DMS153 (cell line): Measurements from ENCODE around the gene SEPTIN1.
"Not testable (repeated sequence)": the region's sequence is repeated elsewhere in the genome, so short reads cannot be mapped to it uniquely, and the experiment has no call there.

Experiments used
- DNase-seq: peaks from one replicate; lab custom pipeline; 2025; lab: John Stamatoyannopoulos, UW

Gene SEPTIN1

DNA sequence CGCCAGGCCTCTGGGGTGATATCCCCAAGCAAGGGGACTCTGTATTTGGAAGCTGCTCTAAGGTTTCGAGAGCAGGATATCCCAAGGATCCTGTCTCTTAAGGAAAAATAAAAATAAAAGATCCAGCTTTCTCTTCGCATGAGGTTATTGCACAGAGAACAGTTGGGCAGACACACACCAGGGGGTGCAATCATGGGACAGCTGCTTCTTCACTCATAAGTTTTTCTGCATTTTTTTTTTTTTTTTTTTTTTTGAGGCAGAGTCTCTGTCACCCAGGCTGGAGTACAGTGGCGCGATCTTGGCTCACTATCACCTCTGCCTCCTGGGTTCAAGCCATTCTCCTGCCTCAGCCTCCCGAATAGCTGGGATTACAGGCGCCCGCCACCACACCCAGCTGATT is 40.4 kb downstream of the SEPTIN1 start:
- not testable (repeated sequence) for DNase-seq

DNA sequence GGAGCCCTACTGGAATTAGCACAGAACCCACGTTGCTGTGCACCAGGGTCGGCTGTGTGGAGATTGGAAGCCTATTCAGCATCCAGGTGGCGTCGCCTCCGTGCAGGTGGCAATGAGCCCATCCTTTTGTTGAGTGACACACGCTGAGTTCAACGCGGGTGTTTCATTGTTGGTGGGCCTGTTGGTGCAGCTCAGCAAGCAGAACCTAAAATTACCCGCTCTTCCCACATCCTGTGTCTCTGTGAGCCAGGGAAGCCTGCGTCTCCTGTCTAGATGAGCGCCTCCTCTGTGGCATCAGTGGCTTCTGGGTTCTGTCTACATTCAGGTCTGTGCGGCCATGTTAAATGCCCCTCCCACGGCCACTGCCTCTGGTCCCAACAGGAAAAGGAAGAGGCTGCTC is 41.7 kb downstream of the SEPTIN1 start:
- peak; percentile 43 for DNase-seq

DNA sequence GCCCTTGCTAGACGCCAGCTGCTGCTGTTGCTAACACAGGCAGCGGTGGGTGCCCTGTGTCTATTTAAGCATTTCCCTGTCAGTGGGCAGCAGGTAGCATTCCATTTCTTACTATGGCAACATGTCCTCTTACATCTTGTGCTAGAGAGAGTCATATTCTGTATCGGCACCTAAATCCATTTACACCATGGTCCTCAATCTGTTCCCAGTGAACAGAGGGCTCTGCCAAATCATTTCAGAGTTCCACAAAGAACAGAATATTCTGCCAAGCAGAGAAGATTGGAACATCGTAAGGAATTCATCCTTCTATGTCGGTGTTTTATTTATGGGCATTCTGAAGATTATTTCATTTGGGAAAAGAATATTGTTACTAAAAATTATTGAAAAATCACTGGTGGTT is 43.6 kb downstream of the SEPTIN1 start:
- DNase-seq, result not testable (repeated sequence)

DNA sequence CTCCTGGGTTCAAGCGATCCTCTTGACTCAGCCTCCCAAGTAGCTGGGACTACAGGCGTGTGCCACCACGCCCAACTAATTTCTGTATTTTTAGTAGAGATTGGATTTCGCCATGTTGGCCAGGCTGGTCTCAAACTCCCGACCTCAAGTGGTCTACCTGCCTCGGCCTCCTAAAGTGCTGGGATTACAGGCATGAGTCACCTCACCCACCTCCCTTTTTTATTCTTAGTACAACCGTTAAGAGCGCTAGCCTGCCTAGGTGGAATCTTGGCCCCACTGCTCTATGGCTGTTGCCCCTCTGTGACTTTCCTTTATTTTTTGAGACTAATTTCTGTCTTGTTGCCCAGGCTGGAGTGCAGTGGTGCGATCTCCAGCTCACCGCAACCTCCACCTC is 44.4 kb downstream of the SEPTIN1 start:
- not testable (repeated sequence) for DNase-seq

DNA sequence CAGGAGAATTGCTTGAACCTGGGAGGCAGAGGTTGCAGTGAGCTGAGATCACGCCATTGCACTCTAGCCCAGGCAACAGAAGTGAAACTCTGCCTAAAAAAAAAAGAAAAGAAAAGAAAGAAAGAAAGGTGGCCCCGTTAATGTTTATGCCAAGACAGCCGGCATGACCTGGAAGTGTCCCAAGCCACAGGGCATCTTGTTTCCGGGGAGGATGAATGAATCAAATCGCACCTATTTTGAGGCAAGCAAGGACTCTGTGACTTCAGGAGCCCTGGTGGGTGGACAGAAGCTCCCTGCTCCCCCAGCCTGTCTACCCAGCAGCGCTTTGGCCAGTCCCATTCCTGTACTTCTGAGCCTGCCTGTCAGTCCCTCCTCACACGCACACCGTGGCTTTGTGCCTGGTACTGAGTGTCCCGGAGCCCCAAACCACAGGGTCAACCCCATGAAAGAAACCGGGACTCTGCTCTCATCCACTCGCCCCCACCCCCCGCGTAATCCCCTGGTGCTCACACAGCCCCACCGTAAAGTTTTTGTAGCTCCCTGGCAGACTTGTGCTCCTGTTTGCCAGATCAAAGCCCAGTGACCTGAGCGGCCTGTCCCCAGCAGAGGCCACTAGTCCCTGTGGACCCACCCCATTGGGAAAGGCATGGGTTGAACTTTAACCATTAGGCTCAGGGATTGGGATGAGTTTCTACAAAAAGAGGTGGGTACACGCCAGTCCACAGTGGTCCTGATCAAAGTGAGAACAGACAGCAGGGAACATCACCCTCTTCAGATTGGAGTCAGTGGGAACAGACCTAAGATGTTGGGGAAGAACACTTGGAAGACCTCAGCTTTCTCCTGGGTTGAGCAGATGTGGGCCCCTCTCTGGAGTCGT is 46.5 kb downstream of the SEPTIN1 start:
- DNase-seq, result no peak

DNA sequence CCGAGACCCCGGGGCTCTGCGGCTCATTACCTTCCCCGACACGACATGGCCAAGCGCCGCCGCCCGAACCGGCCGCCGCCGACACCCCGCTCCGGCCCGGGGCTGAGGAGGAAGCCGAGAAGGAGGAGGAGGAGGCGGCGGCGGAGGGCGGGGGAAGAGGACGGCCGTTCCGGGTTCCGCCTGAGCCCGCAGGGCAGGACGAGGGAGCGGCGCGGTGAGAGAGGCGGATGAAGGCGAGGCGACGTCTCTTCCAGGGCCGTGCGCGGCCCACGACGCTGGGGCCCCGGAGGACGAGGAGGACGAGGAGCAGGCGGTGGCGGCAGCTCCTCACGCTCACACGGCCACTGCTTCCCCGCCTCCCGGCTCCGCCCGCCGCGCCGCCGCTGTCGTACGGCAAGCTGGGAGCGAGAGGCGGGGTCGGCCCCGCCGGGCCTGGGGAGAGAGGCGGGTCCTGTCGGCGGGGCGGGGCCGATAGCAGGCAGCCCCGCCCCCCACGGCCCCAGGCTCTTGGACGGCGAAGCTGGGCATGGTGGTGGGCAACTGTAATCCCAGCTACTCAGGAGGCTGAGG is 47.2 kb downstream of the SEPTIN1 start:
- DNase-seq, result peak; percentile 56

DNA sequence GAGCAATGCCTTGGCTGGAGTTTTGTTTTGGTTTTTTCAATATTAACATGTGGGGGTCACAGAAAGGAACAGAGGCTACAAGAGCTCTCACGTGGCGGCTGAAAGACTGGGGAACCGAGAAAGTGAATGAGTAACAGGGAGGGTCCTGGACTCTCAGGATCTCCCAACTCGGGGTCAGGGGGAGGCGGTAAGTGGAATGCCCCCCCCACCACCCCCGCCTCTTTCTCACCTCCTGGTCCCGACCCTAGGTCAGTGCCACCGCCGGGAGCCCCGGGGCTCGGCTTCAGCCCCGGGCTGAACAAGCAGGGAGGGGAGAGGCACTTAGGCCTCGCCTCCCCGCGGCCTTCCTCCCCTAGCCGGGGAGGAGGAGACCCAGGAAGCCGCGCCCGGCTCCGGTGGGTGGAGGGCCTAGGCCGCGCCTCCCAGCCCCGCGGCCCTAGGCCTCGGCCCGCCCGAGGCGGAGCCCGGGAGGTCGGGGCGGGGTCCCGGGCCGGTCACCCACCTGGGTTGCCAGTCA is 47.8 kb downstream of the SEPTIN1 start:
- peak; percentile 58 for DNase-seq
